Nephron progenitor cell (in vitro differentiated cells): Measurements from ENCODE around the gene INSYN1.

Experiments used
- DNase-seq: peaks from one replicate; pipeline ENCODE4 v3.0.0; 2021
- H3K27ac Mint-ChIP-seq: 2 replicates; pipeline ENCODE4 v1.8.0; 2021; ENCODE audit warnings: mild to moderate bottlenecking, moderate library complexity, mixed read lengths
- H3K27me3 Mint-ChIP-seq: 2 replicates; pipeline ENCODE4 v1.8.0; 2021; ENCODE audit warnings: mild to moderate bottlenecking, low read depth, mixed read lengths; ENCODE audit not compliant: poor library complexity
- H3K36me3 Mint-ChIP-seq: 2 replicates; pipeline ENCODE4 v1.8.0; 2021; ENCODE audit warnings: low read depth, mixed read lengths
- H3K4me1 Mint-ChIP-seq: 2 replicates; pipeline ENCODE4 v1.8.0; 2021; ENCODE audit warnings: mixed read lengths
- H3K4me3 Mint-ChIP-seq: 2 replicates; pipeline ENCODE4 v1.8.0; 2021; ENCODE audit warnings: mild to moderate bottlenecking, moderate library complexity, mixed read lengths
- H3K9me3 Mint-ChIP-seq: 2 replicates; pipeline ENCODE4 v1.8.0; 2021; ENCODE audit warnings: mild to moderate bottlenecking, moderate library complexity, mixed read lengths
- TF ChIP-seq, protein P1 (sequence below): fragments of 200-600 bp; sonication (generic); IDR thresholded peaks from 2 replicates; pipeline ENCODE4 v1.5.0; 2021; ENCODE audit warnings: antibody characterized with exemption

Gene INSYN1

DNA sequence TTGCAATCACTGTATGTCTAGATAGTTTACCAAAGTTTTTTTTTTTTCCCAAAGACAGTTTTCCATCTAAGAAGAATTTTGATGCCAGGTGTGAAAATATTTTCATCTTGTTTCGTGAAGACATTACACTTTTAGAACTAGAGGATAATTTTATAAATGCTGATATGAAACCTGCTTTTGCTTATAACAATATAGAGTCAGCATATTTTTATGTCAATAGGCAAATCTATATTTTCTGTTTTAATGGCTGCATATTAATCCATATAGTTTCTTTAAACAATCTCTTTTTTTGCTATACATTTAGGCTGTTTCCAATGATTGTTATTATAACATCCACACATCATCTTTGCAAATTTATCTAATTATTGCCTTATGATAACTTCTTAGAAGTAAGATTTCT, 12.6 kb upstream of the INSYN1 start:
- peaks cover 25% of the 10 kb centered on the region for H3K4me1 Mint-ChIP-seq
- TF ChIP-seq, protein P1, sequence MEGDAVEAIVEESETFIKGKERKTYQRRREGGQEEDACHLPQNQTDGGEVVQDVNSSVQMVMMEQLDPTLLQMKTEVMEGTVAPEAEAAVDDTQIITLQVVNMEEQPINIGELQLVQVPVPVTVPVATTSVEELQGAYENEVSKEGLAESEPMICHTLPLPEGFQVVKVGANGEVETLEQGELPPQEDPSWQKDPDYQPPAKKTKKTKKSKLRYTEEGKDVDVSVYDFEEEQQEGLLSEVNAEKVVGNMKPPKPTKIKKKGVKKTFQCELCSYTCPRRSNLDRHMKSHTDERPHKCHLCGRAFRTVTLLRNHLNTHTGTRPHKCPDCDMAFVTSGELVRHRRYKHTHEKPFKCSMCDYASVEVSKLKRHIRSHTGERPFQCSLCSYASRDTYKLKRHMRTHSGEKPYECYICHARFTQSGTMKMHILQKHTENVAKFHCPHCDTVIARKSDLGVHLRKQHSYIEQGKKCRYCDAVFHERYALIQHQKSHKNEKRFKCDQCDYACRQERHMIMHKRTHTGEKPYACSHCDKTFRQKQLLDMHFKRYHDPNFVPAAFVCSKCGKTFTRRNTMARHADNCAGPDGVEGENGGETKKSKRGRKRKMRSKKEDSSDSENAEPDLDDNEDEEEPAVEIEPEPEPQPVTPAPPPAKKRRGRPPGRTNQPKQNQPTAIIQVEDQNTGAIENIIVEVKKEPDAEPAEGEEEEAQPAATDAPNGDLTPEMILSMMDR, result no peak
- no peak overlapping the region for H3K4me3 Mint-ChIP-seq
- no peaks in the 10 kb centered on the region for H3K9me3 Mint-ChIP-seq
- H3K27ac Mint-ChIP-seq, result no peak overlapping the region
- no peak for DNase-seq
- no peaks in the 10 kb centered on the region for H3K27me3 Mint-ChIP-seq
- H3K36me3 Mint-ChIP-seq, result no peaks in the 10 kb centered on the region

DNA sequence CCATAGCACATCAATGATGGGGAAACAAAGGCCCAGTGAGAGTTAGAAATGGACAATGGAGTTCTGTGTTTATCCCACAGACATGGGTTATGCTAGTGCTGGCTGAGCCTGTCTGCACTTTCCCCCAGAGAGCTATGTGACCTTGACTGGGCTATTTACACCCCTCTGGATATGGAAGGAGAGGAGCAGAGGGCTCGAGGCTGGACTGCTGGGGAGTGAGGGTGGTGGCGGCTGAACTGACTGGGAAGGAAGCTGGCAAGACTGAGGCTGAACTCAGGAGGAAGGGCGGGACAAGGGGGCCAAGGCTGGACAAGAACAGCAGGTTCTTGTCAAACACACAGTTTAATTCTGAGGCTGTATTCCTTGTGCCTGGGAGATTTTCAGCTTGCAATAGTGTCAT, 10.8 kb upstream of the INSYN1 start:
- TF ChIP-seq, protein P1, result no peak
- Mint-ChIP-seq H3K27ac (no peak overlapping the region), H3K27me3 (no peaks in the 10 kb centered on the region), H3K9me3 (no peaks in the 10 kb centered on the region), H3K4me1 (peaks cover 25% of the 10 kb centered on the region), H3K36me3 (no peaks in the 10 kb centered on the region), H3K4me3 (no peak overlapping the region)
- DNase-seq, result no peak

DNA sequence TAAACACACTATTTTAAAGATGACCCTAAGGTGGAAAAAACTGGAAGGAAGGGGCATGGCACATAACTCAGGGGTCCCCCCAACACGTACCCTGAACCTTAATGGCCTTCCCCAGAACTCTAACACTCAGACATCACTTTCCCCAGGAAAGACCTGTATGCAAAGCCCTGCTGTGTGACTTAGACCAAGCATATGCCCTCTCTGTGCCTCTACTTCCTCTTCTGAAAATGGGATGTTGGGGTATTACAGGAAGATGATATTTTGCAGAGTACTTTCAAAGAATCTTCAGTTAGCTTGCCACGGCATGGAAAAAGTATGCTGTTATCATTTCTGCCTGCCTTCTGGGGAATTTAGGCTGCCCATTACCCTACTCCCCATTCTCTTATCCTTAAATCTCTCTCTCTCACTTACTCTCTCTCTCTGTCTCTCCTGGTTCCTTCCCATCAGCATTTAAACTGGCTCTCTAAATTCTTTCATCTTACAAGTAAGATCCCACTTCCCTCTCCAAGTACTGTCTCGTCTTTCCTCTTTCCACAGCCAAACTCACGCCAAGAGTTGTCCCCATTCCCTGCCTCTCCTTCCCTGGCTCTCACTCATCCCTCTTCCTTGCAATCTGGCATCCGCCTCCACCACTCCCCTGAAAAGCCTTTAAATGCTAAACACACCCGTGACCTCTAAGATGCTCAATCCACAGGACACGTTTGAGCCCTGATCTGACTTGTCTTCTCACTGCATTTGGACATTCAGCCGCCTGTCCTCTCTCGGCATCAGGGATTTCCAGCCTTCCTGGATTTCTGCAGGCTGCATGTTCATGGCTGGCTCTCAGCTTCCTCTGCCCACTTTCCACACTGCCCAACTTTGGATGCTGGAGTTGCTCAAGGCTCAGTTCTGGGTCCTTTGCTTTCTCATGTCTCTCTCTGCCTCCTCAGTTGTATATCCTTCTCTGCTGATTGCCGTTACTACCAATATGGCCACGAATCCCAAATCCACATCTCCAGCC, 7.5 kb upstream of the INSYN1 start:
- H3K27me3 Mint-ChIP-seq, result peaks cover 15% of the 10 kb centered on the region
- no peak overlapping the region for H3K27ac Mint-ChIP-seq
- H3K4me3 Mint-ChIP-seq, result no peak overlapping the region
- H3K36me3 Mint-ChIP-seq, result no peaks in the 10 kb centered on the region
- no peaks in the 10 kb centered on the region for H3K9me3 Mint-ChIP-seq
- H3K4me1 Mint-ChIP-seq, result no peaks in the 10 kb centered on the region
- DNase-seq, result no peak
- TF ChIP-seq, protein P1, result no peak

DNA sequence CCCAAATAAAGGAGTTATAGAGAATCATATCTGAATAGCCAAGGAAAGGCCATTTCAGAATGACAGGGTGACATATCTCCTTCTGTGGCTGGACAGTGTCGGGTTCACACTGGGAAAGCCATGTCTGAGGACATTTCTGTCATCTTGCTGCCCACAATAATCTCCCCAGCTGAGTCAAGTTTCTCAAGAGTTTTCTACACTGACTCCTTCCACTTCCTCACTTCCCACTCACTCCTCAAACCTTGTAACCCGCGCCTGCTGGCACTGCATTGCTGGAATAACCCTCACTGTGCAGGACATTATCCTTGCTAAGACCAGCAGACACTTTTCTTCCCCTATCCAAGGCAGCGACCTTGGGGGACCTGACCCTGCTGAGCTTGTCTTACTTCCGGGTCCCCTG, 5.3 kb upstream of the INSYN1 start:
- peaks cover 32% of the 10 kb centered on the region for H3K27me3 Mint-ChIP-seq
- H3K4me3 Mint-ChIP-seq, result no peak overlapping the region
- no peak overlapping the region for H3K27ac Mint-ChIP-seq
- no peak for DNase-seq
- H3K9me3 Mint-ChIP-seq, result no peaks in the 10 kb centered on the region
- H3K36me3 Mint-ChIP-seq, result no peaks in the 10 kb centered on the region
- H3K4me1 Mint-ChIP-seq, result peaks cover 13% of the 10 kb centered on the region
- TF ChIP-seq, protein P1, result no peak

DNA sequence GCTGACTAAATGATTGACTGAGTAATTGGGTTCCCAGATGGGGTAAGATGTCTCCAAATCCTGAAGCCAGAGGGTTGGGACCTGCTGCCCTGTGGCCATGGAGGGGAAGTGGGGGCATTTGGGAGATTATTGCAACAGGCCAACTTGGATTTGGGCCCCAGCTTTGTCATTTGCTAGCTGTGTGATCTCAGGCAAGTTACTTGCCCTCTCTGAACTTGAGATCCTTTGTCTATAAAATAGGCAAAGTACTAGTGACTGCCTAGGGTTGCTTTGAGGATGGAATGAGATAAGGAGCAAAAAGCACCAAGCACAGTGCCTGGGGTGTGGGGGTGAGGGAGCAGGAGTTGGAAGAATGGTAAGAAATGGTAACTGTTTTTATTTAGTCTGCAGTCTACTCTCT, 4.4 kb upstream of the INSYN1 start:
- Mint-ChIP-seq H3K36me3 (no peaks in the 10 kb centered on the region), H3K4me1 (peaks cover 14% of the 10 kb centered on the region), H3K4me3 (no peak overlapping the region), H3K9me3 (no peaks in the 10 kb centered on the region), H3K27ac (no peak overlapping the region), H3K27me3 (peaks cover 33% of the 10 kb centered on the region)
- TF ChIP-seq, protein P1, result no peak
- no peak for DNase-seq
